K562 (cell line): ENCODE data around the gene CYB5R2.

ENCODE experiments used
- ARID1B ChIP-seq: fragments of 450-650 bp; IDR thresholded peaks from 2 replicates; pipeline ENCODE4 v1.6.1; 2016; ENCODE audit warnings: antibody characterized with exemption, mild to moderate bottlenecking, inconsistent platforms
- BHLHE40 ChIP-seq: IDR thresholded peaks from 2 replicates; pipeline ENCODE4 v1.6.1; 2011; ENCODE audit warnings: low read length, improper control_type of control experiment
- ELK1 ChIP-seq: sonication (generic); formaldehyde crosslinking; IDR thresholded peaks from 2 replicates; pipeline ENCODE4 v1.8.1; 2022; ENCODE audit warnings: missing genetic modification reagents
- MCM7 ChIP-seq, 2 experiments: fragments of 450-650 bp; IDR thresholded peaks; 2 replicates each; pipeline ENCODE4 v1.6.1; 2016 to 2018
- MLLT1 ChIP-seq, 2 experiments: fragments of 450-650 bp; IDR thresholded peaks; 2 replicates each; pipeline ENCODE4 v1.6.1; 2016

- TF ChIP-seq MCM7 (IDR thresholded peaks at IDR 0.05) = no peak
- TF ChIP-seq ARID1B = no peak
- no peak for TF ChIP-seq BHLHE40
- no peak for TF ChIP-seq MLLT1 (IDR thresholded peaks at IDR 0.05)
- TF ChIP-seq ELK1 = no peak
These were observed 33.7 kb downstream of the CYB5R2 start for GRCh38 chr11:7639643-7640025.
